Right lobe of liver (tissue), 6 donors: ENCODE results near the gene SCFD2. TPM values are rescaled to one million over a fixed set of nuclear protein-coding genes. Genes with fewer than 3 reads are reported as not detected.

ENCODE experiments used
- ATAC-seq, 4 donors: fragments of 200-7000 bp; cut with Tn5 transposase; one replicate each; pipeline ENCODE4 v1.9.1; 2020; ENCODE audit warnings: mild to moderate bottlenecking in 4 of 4, moderate library complexity in 4 of 4
- DNase-seq, 3 donors: peaks; one replicate each; pipeline ENCODE4 v3.0.0-alpha.2; 2020
- H3K27ac ChIP-seq, 3 donors: fragments of 200-600 bp; one replicate each; pipeline ENCODE4 v1.8.0; 2022
- H3K27me3 ChIP-seq, 2 donors: fragments of 200-600 bp; one replicate each; pipeline ENCODE4 v1.8.0; 2022
- H3K36me3 ChIP-seq, 4 donors: fragments of 200-600 bp; sonication (generic) in 1 of 4; one replicate each; pipeline versions ENCODE4 v1.5.1 to v1.8.0; 2017 to 2022; ENCODE audit warnings: control low read depth in 1 of 4
- H3K4me1 ChIP-seq, 4 donors: fragments of 200-600 bp; sonication (generic) in 1 of 4; one replicate each; pipeline versions ENCODE4 v1.5.1 to v1.8.0; 2017 to 2022; ENCODE audit warnings: control low read depth in 1 of 4
- H3K4me3 ChIP-seq, 3 donors: fragments of 200-600 bp; one replicate each; pipeline ENCODE4 v1.8.0; 2022
- H3K9me3 ChIP-seq, 4 donors: fragments of 200-600 bp; sonication (generic) in 1 of 4; one replicate each; pipeline versions ENCODE4 v1.5.1 to v1.8.0; 2017 to 2022; ENCODE audit warnings: control low read depth in 1 of 4
- CTCF ChIP-seq, 4 donors: fragments of 200-600 bp in 3 of 4; fragments of 450-650 bp in 1 of 4; IDR thresholded peaks; one replicate each; pipeline versions ENCODE4 v1.5.1 to v1.8.0; 2016 to 2022; ENCODE audit warnings: antibody characterized with exemption in 4 of 4, mild to moderate bottlenecking in 2 of 4
- POLR2A ChIP-seq: fragments of 450-650 bp; IDR thresholded peaks from one replicate; pipeline ENCODE4 v1.6.1; 2017; ENCODE audit warnings: antibody characterized with exemption, mild to moderate bottlenecking
- whole genome bisulfite sequencing: methylation state at CpG from one replicate; pipeline ENCODE4 v1.1.6; 2018; ENCODE audit warnings: low coverage, low lambda C conversion rate; ENCODE audit not compliant: insufficient coverage; ENCODE audit errors: missing lambda C conversion rate; 5-methylcytosine and 5-hydroxymethylcytosine counted together
- intact Hi-C, 2 donors: fragments of 100-400 bp; cut with DNase I; formaldehyde crosslinking; loops; one replicate each; pipeline versions ENCODE4 v1.11.2 to v1.14.1; 2022
- small RNA-seq, 2 experiments: library from RNA; depleted of rRNA; stranded (forward); fragments of <200 nt; gene quantifications; one replicate each; pipeline ENCODE3, GENCODE V24; 2016
- total RNA-seq, 6 experiments: library from RNA; depleted of rRNA in 2 of 6; stranded (reverse); fragments of >200 nt in 2 of 6; fragmentation: NEBNext Ultra II Directional in 3 of 6; extraction: Animal tissue kit (Norgen Biotek cat#: 25700) in 3 of 6; gene quantifications; one replicate each; pipeline versions ENCODE4 v1.1.0 to v1.2.4, GENCODE V29; 2016 to 2023
- donor health status: DM: no; HTN: yes; CAD: no.
- donor health status: DM: no; HTN: no; CAD: no.
- donor health status: DM: no; HTN: no; CAD: no.
- donor health status: DM: no; HTN: yes; CAD: no.
- donor health status: DM: no; HTN: yes; CAD: no.

The SCFD2 gene
- total RNA-seq, 6 experiments from 2014 or later: 7.6 to 17.1 (median 10.3) TPM

- peak in 3 of 4 donors; percentile 32 to 58 (median 48) for ATAC-seq
- WGBS: 61% methylated on average over 4 of the region's 12 CpGs
- TF ChIP-seq POLR2A: no peak
- no peak for TF ChIP-seq CTCF (IDR thresholded peaks at IDR 0.05)
- Histone ChIP-seq H3K36me3 (no peaks in the 10 kb centered on the region), H3K9me3 (no peaks in the 10 kb centered on the region), H3K27ac (no peak overlapping the region), H3K27me3 (no peaks in the 10 kb centered on the region), H3K4me1 (no peaks in the 10 kb centered on the region), H3K4me3 (no peak overlapping the region)
- intact Hi-C loops: no loop called here
- DNase-seq: no peak
These were observed 541.0 kb downstream of the SCFD2 start for GRCh38 chr4:52824603-52825459.

- H3K27ac ChIP-seq: no peak overlapping the region
- DNase-seq: no peak
- H3K36me3 ChIP-seq: no peaks in the 10 kb centered on the region
- TF ChIP-seq POLR2A (no peak), CTCF (IDR thresholded peaks at IDR 0.05) (no peak)
- no peaks in the 10 kb centered on the region for H3K4me1 ChIP-seq
- no peaks in the 10 kb centered on the region for H3K27me3 ChIP-seq
- ATAC-seq: no peak
- no peaks in the 10 kb centered on the region for H3K9me3 ChIP-seq
- WGBS: 100% methylated on average over 1 of the region's 6 CpGs
- intact Hi-C loops: no loop called here
- no peak overlapping the region for H3K4me3 ChIP-seq
These were observed 541.6 kb downstream of the SCFD2 start for GRCh38 chr4:52824270-52824602.

GRCh38 chr4:52823702-52824092 lies 542.2 kb downstream of the SCFD2 start:
- no peak for TF ChIP-seq POLR2A
- TF ChIP-seq CTCF (IDR thresholded peaks at IDR 0.05): no peak
- ATAC-seq: no peak
- no peak for DNase-seq
- Histone ChIP-seq H3K9me3 (no peaks in the 10 kb centered on the region), H3K4me1 (no peaks in the 10 kb centered on the region), H3K27ac (no peak overlapping the region), H3K36me3 (no peaks in the 10 kb centered on the region), H3K4me3 (no peak overlapping the region), H3K27me3 (no peaks in the 10 kb centered on the region)
- WGBS: 40% methylated on average over 1 of the region's 1 CpG
- intact Hi-C loops: no loop called here

Small RNA genes lying within 50 kb of the gene (small RNA-seq; reads per million reads assigned to genes)
- gene RNU6-310P: 0 reads per million in 2 experiments

Other genes with a start within 250 kb of the SCFD2 start
- gene FIP1L1, start 11.6 kb upstream of the SCFD2 start, total RNA-seq: 10 to 100 TPM; 12.9 to 19.7 (median 18.9) TPM
- 1 to 10 TPM; 1.3 to 6.0 (median 3.9) TPM for gene LNX1, start 225.4 kb upstream of the SCFD2 start, total RNA-seq